ENCODE measurements around the gene ADAMTS6.

DNA sequence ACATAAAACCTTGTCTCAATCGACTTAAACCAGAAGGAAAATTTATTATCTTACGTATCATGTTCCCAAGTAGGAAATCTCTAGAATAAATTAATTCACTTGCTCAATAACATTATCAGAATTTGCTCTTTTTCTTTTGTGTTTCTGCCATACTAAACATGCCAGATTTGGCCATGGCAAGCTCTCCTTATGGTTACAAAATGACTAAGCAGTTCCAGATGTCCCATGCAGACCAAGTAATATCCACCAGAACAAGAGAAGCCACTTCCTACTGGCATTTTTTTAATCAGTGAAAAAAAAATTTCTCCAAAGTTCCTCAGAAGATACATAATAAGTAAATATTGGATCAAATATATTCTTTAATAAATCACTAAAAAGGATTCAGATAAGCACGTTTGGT is 25.2 kb upstream of the ADAMTS6 start:
- TF ChIP-seq, protein P1, sequence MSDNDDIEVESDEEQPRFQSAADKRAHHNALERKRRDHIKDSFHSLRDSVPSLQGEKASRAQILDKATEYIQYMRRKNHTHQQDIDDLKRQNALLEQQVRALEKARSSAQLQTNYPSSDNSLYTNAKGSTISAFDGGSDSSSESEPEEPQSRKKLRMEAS (CRISPR knock-in tag; IDR thresholded peaks at IDR 0.05) = no peak
- TF ChIP-seq TCF7 (CRISPR knock-in tag; IDR thresholded peaks at IDR 0.05; ENCODE audit: low read depth) (no peak), ZNF317 (CRISPR knock-in tag; IDR thresholded peaks at IDR 0.05; ENCODE audit: borderline replicate concordance, low read depth) (no peak), SP1 (CRISPR knock-in tag; conservative IDR thresholded peaks at IDR 0.05) (no peak), SMAD3 (CRISPR knock-in tag; IDR thresholded peaks at IDR 0.05; ENCODE audit: borderline replicate concordance) (no peak)
- TF ChIP-seq, protein P2, sequence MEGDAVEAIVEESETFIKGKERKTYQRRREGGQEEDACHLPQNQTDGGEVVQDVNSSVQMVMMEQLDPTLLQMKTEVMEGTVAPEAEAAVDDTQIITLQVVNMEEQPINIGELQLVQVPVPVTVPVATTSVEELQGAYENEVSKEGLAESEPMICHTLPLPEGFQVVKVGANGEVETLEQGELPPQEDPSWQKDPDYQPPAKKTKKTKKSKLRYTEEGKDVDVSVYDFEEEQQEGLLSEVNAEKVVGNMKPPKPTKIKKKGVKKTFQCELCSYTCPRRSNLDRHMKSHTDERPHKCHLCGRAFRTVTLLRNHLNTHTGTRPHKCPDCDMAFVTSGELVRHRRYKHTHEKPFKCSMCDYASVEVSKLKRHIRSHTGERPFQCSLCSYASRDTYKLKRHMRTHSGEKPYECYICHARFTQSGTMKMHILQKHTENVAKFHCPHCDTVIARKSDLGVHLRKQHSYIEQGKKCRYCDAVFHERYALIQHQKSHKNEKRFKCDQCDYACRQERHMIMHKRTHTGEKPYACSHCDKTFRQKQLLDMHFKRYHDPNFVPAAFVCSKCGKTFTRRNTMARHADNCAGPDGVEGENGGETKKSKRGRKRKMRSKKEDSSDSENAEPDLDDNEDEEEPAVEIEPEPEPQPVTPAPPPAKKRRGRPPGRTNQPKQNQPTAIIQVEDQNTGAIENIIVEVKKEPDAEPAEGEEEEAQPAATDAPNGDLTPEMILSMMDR (IDR thresholded peaks at IDR 0.05) = no peak
- TF ChIP-seq, protein P3, sequence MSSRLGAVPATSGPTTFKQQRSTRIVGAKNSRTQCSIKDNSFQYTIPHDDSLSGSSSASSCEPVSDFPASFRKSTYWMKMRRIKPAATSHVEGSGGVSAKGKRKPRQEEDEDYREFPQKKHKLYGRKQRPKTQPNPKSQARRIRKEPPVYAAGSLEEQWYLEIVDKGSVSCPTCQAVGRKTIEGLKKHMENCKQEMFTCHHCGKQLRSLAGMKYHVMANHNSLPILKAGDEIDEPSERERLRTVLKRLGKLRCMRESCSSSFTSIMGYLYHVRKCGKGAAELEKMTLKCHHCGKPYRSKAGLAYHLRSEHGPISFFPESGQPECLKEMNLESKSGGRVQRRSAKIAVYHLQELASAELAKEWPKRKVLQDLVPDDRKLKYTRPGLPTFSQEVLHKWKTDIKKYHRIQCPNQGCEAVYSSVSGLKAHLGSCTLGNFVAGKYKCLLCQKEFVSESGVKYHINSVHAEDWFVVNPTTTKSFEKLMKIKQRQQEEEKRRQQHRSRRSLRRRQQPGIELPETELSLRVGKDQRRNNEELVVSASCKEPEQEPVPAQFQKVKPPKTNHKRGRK (CRISPR knock-in tag; IDR thresholded peaks at IDR 0.05; ENCODE audit: borderline replicate concordance) = no peak
